GM10266 (cell line): ENCODE measurements around the gene LGR4.

Source experiments
- DNase-seq: peaks from one replicate; pipeline ENCODE4 v3.0.0; 2012; ENCODE audit errors: extremely low spot score
- CTCF ChIP-seq: IDR thresholded peaks from 2 replicates; pipeline ENCODE4 v1.5.1; 2012; ENCODE audit warnings: mild to moderate bottlenecking, low read depth; ENCODE audit not compliant: control insufficient read depth, insufficient read depth; ENCODE audit errors: missing control alignments

LGR4 gene

GRCh38 chr11:27387362-27387761 lies 85.2 kb downstream of the LGR4 start:
- DNase-seq = no peak
- no peak for TF ChIP-seq CTCF

GRCh38 chr11:27386181-27386845 lies 86.3 kb downstream of the LGR4 start:
- TF ChIP-seq CTCF = no peak
- DNase-seq = no peak

- no peak for TF ChIP-seq CTCF
These were observed 87.3 kb downstream of the LGR4 start for GRCh38 chr11:27385245-27385644.

GRCh38 chr11:27384227-27384626 lies 88.4 kb downstream of the LGR4 start:
- no peak for DNase-seq
- no peak for TF ChIP-seq CTCF

More at GRCh38 chr11:27385245-27385644, 87.3 kb downstream of the LGR4 start:
- no peak for DNase-seq

- DNase-seq = no peak
- no peak for TF ChIP-seq CTCF
These were observed 88.9 kb downstream of the LGR4 start for GRCh38 chr11:27383645-27384044.

- DNase-seq = no peak
- no peak for TF ChIP-seq CTCF
These were observed 91.3 kb downstream of the LGR4 start for GRCh38 chr11:27381238-27381666.

- no peak for DNase-seq
- no peak for TF ChIP-seq CTCF
These were observed 91.8 kb downstream of the LGR4 start for GRCh38 chr11:27380771-27381170.
